ENCODE measurements around the gene AHCY. TPM values are rescaled to one million over a fixed set of nuclear protein-coding genes. Genes with fewer than 3 reads are reported as not detected.

AHCY gene
- total RNA-seq, 1 donor from 2014 or later, result 199 TPM

DNA sequence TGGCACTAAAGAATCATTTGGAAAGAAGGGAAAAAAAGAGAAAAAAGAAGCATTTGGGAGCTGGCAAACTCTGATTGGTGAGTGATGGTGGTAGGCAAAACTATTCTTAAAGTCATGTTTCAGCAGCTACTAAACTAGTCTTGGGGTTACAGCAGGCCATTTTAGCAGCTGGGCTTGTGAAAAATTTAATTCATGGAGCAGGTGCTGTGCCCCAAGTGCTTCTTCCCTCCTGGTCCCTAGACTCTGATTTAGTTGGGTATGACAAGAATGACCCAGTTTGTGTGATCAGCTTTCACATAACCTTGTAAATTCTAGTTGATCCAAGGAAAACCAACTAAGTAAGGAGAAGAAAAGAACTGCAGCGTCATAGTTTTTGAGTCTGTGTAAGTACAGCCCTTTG lies 63.0 kb downstream of the AHCY start:
- H3K4me3 ChIP-seq (ENCODE audit: low read depth, low read length), result no peak overlapping the region
- no peak for DNase-seq (ENCODE audit: low read depth)
- no peaks in the 10 kb centered on the region for H3K36me3 ChIP-seq (ENCODE audit: control insufficient read depth, insufficient read depth, low read length)
- peaks cover 3% of the 10 kb centered on the region for H3K27me3 ChIP-seq (ENCODE audit: control insufficient read depth, insufficient read depth, low read length)
- TF ChIP-seq, protein P1, sequence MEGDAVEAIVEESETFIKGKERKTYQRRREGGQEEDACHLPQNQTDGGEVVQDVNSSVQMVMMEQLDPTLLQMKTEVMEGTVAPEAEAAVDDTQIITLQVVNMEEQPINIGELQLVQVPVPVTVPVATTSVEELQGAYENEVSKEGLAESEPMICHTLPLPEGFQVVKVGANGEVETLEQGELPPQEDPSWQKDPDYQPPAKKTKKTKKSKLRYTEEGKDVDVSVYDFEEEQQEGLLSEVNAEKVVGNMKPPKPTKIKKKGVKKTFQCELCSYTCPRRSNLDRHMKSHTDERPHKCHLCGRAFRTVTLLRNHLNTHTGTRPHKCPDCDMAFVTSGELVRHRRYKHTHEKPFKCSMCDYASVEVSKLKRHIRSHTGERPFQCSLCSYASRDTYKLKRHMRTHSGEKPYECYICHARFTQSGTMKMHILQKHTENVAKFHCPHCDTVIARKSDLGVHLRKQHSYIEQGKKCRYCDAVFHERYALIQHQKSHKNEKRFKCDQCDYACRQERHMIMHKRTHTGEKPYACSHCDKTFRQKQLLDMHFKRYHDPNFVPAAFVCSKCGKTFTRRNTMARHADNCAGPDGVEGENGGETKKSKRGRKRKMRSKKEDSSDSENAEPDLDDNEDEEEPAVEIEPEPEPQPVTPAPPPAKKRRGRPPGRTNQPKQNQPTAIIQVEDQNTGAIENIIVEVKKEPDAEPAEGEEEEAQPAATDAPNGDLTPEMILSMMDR (IDR thresholded peaks at IDR 0.05; ENCODE audit: insufficient read depth, low read length, poor library complexity, severe bottlenecking), result no peak

DNA sequence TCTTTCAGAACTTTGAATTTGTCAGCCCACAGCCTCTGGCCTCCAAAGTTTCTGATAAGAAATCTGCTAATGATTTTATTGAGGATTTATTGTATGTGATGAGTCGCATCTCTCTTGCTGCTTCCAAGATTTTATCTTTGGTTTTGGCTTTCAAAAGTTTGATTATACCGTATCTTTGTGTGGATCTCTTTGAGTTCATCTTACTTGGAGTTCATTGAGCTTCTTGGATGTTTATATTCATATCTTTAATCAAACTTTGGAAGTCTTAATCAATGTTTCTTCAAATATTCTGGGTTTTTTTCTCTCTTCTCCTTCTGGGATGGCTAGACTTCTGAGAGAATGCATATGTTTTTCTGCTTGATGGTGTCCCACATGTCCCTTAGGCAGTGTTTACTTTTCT lies 65.2 kb downstream of the AHCY start:
- H3K4me3 ChIP-seq (ENCODE audit: low read depth, low read length), result no peak overlapping the region
- DNase-seq (ENCODE audit: low read depth), result no peak
- peaks cover 3% of the 10 kb centered on the region for H3K27me3 ChIP-seq (ENCODE audit: control insufficient read depth, insufficient read depth, low read length)
- TF ChIP-seq, protein P1 (IDR thresholded peaks at IDR 0.05; ENCODE audit: insufficient read depth, low read length, poor library complexity, severe bottlenecking), result no peak
- H3K36me3 ChIP-seq (ENCODE audit: control insufficient read depth, insufficient read depth, low read length), result no peaks in the 10 kb centered on the region

DNA sequence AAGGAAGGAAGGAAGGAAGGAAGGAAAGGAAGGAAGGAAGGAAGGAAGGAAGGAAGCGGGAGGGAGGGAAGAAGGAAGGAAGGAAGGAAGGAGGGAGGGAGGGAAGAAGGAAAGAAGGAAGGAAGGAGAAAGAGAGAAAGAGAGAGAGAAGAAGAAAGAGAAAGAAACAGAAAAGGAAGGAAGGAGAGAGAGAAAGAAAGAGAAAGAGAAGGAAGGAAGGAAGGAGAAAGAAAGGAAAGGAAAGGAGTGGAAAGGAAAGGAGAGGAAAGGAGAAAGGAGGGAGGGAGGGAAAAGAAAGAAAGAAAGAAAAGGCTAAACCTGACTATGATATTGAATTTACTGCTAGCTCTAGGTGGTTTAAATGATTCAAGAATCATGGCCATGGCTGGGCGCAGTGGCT lies 67.3 kb downstream of the AHCY start:
- TF ChIP-seq, protein P1 (IDR thresholded peaks at IDR 0.05; ENCODE audit: insufficient read depth, low read length, poor library complexity, severe bottlenecking), result no peak
- H3K4me3 ChIP-seq (ENCODE audit: low read depth, low read length), result no peak overlapping the region
- DNase-seq (ENCODE audit: low read depth), result no peak
- H3K36me3 ChIP-seq (ENCODE audit: control insufficient read depth, insufficient read depth, low read length), result no peaks in the 10 kb centered on the region
- H3K27me3 ChIP-seq (ENCODE audit: control insufficient read depth, insufficient read depth, low read length), result peaks cover 3% of the 10 kb centered on the region

DNA sequence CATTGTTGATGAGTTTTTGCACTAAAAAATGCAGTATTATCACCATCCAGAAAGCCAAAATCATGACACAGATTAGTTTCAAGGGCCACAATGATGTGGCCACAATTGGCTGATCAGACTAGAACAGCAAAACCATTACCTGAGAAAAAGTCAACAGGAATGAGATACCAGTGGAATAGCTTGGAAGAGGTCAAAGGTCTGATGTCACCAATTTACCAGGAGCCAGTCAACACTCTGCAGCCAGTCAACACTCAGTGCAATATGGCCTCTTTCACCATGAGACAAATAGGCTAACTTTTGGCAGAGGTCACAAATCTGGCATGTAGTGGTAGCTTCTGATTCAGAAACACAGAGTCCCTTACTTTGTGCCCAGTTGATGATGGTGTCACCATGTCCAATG lies 69.5 kb downstream of the AHCY start:
- DNase-seq (ENCODE audit: low read depth), result no peak
- TF ChIP-seq, protein P1 (IDR thresholded peaks at IDR 0.05; ENCODE audit: insufficient read depth, low read length, poor library complexity, severe bottlenecking), result no peak
- Histone ChIP-seq H3K36me3 (ENCODE audit: control insufficient read depth, insufficient read depth, low read length) (no peaks in the 10 kb centered on the region), H3K27me3 (ENCODE audit: control insufficient read depth, insufficient read depth, low read length) (no peaks in the 10 kb centered on the region), H3K4me3 (ENCODE audit: low read depth, low read length) (no peak overlapping the region)

DNA sequence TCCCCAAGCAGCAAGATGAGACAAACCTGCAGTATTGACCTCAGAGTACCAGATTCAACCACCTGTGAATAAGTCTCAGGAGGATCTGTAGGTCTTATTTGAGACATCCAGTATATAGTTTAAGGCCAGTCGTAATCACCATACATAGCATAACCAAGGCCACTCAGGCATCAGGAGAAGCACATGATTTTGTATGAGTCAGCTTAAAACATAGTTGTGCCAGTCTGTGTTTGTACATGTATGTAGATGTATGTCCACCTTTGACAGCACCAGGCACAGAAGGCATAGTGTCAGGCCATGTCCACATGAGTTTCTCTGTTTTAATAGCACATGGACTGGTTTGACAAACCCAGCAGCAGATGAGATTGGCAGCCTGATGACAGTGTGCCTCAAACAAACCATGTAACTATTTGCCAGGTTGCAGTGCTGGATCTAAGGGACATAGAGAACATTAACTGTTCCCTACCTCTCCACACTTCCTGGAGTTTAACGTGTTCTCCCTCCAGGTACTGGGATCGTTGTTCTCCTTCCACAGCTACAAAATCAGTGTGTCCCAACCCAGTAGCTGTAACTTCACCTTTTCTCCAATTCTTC lies 70.6 kb downstream of the AHCY start:
- H3K4me3 ChIP-seq (ENCODE audit: low read depth, low read length), result no peak overlapping the region
- DNase-seq (ENCODE audit: low read depth), result no peak
- no peaks in the 10 kb centered on the region for H3K27me3 ChIP-seq (ENCODE audit: control insufficient read depth, insufficient read depth, low read length)

More for the DNA sequence above, 70.6 kb downstream of the AHCY start:
- no peaks in the 10 kb centered on the region for H3K36me3 ChIP-seq (ENCODE audit: control insufficient read depth, insufficient read depth, low read length)
- TF ChIP-seq, protein P1 (IDR thresholded peaks at IDR 0.05; ENCODE audit: insufficient read depth, low read length, poor library complexity, severe bottlenecking), result no peak

Measured in kidney epithelial cell (primary cell).